GM19238 (cell line): Measurements from ENCODE around the gene LRP1B.
"Not testable (repeated sequence)": the region's sequence is repeated elsewhere in the genome, so short reads cannot be mapped to it uniquely, and the experiment has no call there.

ENCODE experiments used
- DNase-seq: peaks from one replicate; pipeline ENCODE4 v3.0.0; 2011; ENCODE audit warnings: low spot score; ENCODE audit not compliant: insufficient read length

The LRP1B gene

GRCh38 chr2:141037361-141037760 is 1093.5 kb downstream of the LRP1B start:
- no peak for DNase-seq

- DNase-seq, result no peak
Measured at GRCh38 chr2:141035846-141036420, 1094.9 kb downstream of the LRP1B start.

DNA sequence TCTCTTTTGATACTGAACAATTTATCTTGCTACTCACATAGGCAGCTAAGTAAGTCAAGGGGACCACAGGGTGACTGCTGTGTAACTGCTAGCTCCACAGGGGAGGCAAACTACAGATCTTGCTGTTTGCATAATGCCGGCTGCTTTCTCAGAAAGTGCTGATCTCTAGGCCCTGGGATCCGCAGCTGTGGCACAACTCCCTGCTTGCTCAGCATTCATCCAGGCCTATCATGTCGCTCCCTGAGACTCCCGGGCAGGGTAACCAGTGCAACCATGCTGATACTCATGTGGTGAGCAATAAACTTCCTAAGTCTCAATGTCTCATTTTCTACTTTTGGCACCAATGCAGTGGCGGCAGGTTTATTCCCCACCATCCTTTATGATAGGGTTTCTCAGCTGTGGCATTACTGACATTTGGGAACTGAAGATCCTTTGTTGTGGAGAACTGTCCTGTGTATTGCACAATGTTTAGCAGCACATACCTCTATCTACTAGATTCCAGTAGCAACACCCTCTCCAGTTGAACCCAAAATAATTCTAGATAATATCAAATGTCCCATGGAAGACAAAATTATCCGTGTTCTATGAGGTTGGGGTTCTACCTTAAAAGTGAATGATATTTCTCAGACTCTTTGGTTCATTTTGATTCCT is 1101.3 kb downstream of the LRP1B start:
- DNase-seq, result no peak

- no peak for DNase-seq
Measured at GRCh38 chr2:141027221-141027620, 1103.6 kb downstream of the LRP1B start.

- no peak for DNase-seq
Measured at GRCh38 chr2:141021611-141022010, 1109.2 kb downstream of the LRP1B start.

- DNase-seq, result no peak
Measured at GRCh38 chr2:141021109-141021508, 1109.7 kb downstream of the LRP1B start.

DNA sequence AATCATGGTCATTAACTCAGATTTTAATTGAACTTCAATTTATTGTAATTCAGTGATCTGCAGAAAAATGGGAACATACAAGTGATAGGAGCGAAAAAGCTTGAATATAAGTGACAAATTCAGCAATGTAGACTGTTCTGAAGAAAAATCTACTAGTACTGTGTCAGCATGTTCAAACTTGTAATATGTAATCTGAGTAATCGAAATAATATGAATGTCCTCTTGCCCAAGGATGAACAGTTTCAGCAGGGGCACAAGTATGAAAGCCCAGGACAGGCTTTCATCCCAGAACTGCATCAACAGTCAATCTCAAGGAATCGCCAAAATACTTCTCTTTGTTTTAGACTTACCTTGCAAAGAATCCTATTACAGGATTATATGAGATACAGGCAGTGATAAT is 1110.5 kb downstream of the LRP1B start:
- DNase-seq, result no peak

- DNase-seq, result no peak
Measured at GRCh38 chr2:141015341-141016047, 1115.3 kb downstream of the LRP1B start.

DNA sequence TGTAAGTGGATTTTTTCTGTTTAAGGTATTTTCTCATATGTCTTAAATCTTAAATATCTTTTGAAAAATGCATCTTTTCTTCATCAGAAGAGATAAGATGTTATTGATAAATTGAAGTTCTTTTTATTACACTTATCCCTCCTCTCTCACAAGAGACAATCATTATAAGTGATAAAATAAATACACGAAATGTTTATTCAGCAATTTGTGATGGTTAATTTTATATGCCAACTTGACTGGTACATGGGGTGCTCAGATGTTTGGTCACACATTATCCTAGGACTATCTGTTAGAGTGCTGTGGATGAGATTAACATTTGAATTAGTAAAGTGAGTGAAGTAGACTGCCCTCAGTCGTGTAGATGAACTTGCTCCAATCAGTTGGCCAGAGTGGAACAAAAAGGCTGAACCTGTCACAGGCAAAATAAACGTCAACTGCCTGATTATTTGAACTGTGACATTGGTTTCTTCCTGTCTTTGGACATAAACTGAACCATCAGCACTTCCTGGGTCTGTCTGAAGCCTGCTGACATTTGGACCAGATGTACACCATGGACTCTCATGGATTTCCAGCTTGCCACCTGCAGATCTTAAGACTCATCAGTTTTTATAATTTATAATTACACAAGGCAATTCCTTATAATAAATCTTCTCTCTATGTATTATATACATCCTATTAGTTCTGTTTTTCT is 1126.7 kb downstream of the LRP1B start:
- DNase-seq, result no peak

- no peak for DNase-seq
Measured at GRCh38 chr2:141001750-141002149, 1129.1 kb downstream of the LRP1B start.

DNA sequence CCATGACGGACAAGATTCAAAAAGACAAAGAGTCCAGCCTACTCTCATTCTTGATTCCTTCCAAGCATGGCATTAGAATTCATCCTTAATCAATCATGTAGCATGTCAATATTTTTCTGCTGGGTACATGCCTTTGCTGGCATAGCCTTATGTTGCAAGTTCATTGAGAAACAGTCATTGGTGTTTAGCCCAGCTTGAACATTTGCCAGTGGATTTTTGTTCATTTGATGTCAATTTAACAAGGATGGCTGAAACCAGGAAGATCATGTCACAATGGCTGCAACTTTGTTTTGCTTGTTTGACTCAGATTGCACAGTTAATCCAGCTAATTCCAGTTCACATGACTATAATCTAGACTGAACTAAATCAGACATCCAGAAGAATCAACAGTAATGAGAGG is 1132.2 kb downstream of the LRP1B start:
- DNase-seq, result no peak

DNA sequence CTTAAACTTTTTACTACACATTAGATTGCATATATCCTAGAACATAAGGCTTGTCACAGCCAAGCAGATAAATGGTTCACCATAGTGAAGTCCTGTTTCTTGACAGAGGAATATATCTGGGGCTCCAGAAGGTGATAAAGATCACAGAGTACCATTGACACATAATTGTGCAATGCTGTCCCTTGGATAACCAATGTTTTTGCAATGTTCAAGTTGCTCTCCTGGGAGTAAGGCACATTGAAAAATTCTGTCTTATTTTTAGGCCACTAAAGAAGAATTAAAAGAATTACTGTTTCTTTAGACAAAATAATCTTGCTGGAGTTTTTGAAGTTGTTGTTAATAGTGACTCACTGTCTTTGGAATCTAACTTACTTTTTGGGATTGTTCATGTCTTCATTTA is 1132.8 kb downstream of the LRP1B start:
- DNase-seq, result no peak

- no peak for DNase-seq
Measured at GRCh38 chr2:140994856-140995255, 1136.0 kb downstream of the LRP1B start.

DNA sequence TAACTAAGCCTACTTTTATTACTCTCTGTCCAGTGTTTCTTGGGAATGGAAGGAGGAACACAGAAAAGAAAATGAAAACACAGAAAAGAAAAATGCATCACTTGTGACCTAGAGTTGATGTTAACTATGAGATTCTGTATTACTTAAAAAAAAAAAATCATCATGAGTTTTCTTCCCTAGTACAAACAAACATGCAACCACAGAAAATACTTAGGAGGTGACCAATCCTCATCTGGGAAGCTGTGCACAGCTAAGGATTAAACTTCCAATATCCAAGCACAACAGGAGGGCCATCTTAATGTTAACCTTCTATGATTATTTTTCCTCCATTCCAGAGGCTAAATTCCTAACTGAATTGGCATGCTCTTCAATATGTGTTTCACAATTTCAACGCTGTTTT is 1140.4 kb downstream of the LRP1B start:
- DNase-seq, result no peak

- no peak for DNase-seq
Measured at GRCh38 chr2:140988597-140988996, 1142.2 kb downstream of the LRP1B start.

DNA sequence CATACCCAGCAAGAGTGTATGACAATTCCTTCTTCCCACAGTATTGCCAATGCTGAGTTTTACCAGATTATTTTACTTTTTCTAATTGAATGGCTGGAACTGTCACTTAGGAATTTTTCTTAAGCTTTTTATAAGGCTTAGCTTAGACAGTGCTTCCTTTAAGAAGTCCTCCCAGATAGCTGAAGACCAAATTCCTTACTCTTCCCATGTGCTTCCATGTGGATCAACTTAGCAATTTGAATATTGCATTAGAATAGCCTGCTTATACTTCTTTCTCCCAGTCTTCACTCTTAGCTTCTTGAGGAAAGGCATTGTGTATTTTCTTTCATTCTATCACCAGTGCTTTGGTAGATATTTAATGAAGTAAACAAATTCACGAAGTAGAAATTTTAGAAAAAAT is 1144.4 kb downstream of the LRP1B start:
- DNase-seq, result no peak

GRCh38 chr2:140975237-140975636 is 1155.6 kb downstream of the LRP1B start:
- no peak for DNase-seq

DNA sequence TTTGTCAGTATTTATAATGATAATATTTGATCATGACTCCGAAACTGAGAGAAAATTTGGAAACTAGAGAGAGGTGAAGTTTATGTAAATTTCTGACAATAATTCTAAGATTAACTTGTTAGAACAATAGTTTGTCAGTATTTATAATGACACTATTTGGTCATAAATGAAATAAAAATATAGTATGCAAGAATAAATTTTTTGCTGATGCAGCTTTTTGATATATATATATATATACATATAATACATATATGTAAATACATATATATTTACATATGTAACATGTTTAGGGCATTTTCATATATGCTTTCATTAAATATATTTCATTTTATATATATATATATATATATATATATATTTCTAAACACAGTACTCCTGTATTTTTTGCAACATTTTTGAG is 1158.1 kb downstream of the LRP1B start:
- no peak for DNase-seq

- DNase-seq, result not testable (repeated sequence)
Measured at GRCh38 chr2:140964324-140964723, 1166.5 kb downstream of the LRP1B start.

DNA sequence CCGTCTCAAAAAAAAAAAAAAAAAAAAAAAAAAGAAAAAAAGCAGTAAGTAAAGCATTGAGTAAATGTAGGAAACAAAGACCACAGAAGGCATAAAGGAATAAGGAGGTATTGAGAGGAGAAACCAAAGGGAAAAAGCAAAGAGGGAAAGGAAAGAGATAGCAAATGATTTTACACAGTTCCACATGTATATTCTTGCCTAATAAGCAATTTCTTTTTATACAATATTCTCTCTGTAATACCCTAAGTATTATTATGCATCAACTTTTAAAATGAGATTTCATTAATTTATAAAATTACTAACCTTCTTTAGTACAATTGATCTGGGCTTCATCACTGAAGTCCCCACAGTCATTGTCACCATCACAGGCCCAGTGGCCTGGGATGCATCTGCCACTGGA is 1180.9 kb downstream of the LRP1B start:
- no peak for DNase-seq

- DNase-seq, result no peak
Measured at GRCh38 chr2:140947236-140947635, 1183.6 kb downstream of the LRP1B start.

GRCh38 chr2:140943867-140944266 is 1186.9 kb downstream of the LRP1B start:
- DNase-seq, result no peak
